HT-29 (cell line): ENCODE data around the gene ARL5A. TPM values are rescaled to one million over a fixed set of nuclear protein-coding genes. Genes with fewer than 3 reads are reported as not detected.
A peak's percentile ranks its signal among the peaks of the same experiment; 100 is the strongest.
"Not testable (repeated sequence)": the region's sequence is repeated elsewhere in the genome, so short reads cannot be mapped to it uniquely, and the experiment has no call there.

Experiments
- DNase-seq: peaks from one replicate; pipeline ENCODE4 v3.0.0-alpha.2; 2015; ENCODE audit warnings: low spot score
- total RNA-seq: library from RNA; depleted of rRNA; stranded (reverse); fragments of >200 nt; shearing (Covaris generic); gene quantifications from 2 replicates; pipeline ENCODE4 v1.2.3, GENCODE V29; 2014; rRNA removed

ARL5A gene, protein sequence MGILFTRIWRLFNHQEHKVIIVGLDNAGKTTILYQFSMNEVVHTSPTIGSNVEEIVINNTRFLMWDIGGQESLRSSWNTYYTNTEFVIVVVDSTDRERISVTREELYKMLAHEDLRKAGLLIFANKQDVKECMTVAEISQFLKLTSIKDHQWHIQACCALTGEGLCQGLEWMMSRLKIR
- total RNA-seq, result 82.0 and 125 TPM in 2 replicates

DNA sequence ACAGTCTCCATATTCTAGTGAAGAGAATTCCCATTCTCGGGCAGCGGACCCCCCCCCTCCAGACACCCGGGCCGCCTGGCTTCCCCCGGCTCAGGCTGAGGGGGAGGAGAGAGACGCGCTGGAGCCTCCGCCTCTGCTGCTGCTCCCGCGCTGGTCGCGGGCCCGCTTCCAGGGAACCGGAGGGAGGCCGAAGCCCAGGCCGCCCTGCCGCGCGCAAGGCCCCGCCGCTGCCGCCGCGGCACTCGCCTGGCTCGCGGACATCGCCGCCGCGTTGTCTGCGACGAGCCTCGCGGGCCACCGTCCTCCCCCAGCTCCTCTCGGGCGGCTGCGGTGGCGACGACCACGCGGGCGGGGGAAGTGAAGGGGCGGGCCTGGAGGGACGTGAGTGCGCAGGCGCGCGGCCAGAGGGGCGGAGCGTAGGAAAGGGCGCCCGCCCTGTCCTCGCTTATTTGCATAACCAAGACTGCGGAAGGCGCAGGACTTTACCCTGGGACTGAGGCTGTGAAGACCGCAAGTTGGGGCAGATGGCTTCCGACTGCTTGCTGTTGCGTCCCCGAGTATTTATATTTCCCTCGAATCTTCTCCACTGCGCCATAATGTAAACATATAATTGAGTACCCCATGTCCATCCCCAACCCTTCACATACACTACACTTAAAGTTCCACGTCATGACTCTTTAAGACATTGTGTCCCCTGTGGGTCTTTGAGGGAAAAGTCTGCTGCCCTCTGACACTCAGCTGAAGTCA lies at the start of gene ARL5A:
TSS of gene ARL5A (minus strand) at position 279 of the 747 bp plus-strand sequence. CDS start at position 34, 245 bp downstream.
- peak; percentile 93 for DNase-seq

DNA sequence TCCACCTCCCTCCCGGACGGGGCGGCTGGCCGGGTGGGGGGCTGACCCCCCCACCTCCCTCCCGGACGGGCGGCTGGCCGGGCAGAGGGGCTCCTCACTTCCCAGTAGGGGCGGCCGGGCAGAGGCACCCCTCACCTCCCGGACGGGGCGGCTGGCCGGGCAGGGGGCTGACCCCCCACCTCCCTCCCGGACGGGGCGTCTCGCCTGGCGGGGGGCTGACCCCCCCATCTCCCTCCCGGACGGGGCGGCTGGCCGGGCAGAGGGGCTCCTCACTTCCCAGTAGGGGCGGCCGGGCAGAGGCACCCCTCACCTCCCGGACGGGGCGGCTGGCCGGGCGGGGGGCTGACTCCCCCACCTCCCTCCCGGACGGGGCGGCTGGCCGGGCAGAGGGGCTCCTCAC lies 47.4 kb upstream of the ARL5A start:
- DNase-seq, result not testable (repeated sequence)

DNA sequence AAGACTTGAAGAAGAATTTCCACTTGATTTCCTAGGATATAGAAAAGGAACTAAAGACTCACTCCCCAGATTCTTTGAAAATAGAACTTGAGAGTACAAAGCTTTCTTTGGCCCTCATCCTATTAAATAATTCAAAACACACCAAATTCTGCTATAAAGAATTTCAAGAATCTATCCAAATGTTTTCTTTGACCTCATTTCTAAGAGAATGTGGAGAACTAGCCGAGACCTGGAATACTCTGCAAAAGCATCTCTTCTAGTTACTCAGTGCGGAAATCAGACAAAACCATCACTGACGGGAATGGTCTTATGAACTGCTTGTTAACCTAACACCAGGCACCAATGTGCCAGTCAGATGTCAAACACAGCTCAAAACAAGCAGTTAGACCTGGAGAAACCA lies 44.2 kb upstream of the ARL5A start:
- no peak for DNase-seq

DNA sequence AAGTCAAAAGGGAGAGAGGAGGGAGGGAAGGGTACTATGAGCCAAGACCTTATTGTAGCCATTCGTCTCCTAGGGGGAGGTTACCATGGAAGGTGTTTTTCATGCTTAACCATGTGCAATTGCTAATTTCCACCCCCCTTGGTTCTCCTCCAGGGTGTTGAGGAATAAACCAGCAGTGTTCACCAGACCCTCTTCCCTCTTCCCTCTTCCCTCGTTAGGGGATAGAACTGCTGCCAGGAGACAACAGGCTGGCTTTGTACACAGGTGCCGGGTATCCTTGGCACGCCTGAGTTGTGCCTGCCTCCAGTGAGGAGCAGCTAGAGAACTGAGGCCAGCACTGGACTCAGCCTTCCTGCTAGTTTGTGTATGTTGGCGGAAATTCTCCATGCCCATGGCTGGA lies 41.1 kb upstream of the ARL5A start:
- no peak for DNase-seq

DNA sequence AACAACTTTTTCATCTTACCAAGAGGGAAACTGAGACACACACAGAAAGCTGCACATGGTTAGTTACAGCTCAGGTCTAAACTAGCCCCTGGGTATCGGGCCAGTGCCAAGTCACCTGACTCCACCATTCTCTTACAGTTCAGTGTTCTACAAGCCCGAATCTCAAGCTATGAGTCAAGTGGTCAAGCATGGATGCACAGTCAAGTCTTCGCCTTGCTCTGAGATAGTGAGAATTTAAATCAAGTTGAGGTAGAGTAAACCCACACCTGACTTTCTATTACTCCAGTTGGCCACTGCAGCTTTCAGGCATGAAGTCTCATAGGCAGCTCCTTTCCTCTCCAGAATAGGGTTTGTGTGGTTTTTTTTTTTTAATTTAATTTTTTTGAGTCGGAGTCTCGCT lies 34.5 kb upstream of the ARL5A start:
- DNase-seq, result no peak

DNA sequence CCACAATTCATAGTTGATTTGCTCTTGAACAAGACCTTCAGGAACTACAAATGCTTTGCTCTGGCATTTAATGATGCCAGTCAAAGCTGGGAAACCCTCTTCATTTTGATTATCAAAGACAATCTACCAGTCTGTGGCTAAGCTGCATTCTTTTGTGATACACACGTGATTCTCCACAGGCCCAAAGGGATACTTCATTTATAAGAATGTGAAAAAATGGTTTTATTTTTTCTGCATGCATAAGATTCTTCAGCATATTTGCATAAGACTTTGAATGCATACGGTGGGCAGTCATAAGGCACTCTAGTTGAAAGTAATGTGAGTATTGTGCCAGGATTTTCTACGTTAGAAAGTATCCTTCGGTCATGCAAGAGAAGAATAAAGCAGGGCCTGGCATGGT lies 33.0 kb upstream of the ARL5A start:
- no peak for DNase-seq

DNA sequence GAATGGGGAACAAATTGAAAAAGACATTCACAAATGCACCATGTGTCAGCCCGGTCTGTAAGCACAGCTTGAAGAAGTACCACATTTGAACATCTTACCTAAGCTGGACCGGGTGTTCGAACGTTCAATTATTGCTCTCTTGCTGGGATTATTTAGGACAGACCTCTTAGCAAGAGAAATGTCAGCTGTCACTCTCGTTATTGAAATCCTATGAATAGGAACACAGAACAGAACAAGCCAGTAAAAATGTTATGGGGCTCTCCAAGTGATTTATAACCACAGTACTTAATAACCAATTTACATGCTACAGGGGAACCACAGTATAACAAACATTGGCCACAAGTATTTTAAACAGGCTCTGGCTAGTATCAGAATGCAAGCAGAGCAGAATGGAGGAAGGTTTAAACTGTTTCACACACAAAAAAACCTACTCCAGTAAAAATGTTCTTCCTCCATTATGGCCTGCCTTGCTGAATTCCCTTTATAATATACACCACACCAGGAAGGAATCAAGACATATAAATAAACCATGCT lies 32.5 kb upstream of the ARL5A start:
- DNase-seq, result no peak

DNA sequence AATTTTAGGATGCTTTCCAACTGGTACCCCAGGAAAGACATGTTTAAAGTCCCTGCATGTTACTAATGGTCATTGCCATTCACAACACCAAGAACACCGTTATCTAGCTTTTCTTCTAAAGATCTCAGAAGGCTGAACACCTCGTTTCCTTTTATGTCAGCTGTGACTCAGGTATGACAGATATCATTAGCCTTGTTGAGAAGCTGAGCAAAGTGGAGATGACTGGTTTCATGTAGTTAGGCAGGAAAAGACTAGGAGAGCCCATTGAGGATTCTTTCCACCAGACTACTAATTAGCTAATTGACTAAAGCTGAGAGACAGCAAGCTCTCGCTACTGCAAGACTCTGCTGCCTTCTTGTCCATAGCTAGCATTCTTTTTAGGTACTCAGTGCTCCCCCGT lies 32.0 kb upstream of the ARL5A start:
- DNase-seq, result no peak

DNA sequence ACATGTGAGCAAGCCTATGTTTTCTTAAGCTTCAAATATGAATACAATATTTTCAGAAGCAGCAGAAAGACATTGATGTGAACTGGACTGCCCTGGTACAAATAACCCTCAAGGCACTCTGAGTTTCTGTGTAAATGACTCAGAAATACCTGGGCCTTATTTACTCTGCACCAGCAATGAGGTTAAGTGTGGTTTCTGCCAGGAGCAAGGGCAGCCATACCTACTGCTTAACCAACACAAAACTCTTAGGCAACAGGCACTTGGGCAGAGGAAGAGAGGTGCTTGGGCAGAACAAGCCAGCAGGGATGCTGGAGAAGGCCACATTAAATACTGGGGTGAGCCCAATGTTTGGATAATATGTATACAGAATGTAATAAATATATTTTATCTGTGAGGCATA lies 29.4 kb upstream of the ARL5A start:
- DNase-seq, result no peak

DNA sequence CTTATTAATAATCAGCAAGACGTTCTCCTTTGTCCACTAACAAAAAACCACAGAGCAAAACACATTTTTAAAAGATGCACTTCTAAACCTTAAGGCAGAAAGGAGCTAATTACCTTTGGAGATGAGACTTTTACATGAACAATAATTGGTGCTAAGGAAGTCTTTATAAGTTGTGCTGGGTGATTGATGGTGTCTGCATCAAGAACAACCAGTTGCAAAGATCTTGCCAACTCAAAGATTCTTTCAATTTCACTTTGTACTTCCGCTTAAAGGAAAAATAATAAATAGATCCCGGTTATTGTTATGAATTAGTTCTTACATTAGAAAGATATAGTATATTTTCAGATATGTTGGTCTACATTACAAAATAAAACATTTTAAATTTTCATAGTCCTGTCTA lies 26.9 kb upstream of the ARL5A start:
- DNase-seq, result no peak

DNA sequence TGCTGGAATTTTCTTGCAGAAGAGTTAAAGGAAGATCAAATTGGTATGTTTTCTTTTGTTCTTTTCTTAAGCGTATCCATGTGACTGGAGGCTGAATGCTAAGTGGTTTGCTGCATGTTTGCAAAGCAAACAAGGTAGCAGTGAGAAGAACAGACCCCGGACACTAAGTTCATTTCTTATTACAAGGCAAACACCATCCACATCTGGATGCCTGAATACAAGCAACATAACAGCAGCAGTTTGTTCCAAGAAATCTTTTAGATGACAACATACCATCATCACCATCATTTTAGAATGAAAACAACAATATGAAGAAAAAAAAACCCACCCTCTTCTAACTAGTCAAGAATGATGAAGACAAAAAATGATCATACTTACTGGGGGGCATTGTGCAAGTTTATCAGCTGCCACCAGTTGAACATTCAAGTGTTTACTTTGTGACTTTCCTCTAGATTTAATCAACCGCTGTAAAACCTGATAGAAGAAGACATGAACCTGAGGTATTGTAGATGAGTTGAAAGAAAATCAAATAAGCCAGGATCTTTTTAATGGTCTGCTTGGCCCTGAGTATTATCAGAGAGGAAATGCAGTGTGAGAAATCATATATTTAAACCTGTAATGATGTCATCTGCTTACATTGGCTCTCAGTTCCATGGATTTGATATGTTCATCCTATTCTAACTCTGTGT lies 25.0 kb upstream of the ARL5A start:
- no peak for DNase-seq

DNA sequence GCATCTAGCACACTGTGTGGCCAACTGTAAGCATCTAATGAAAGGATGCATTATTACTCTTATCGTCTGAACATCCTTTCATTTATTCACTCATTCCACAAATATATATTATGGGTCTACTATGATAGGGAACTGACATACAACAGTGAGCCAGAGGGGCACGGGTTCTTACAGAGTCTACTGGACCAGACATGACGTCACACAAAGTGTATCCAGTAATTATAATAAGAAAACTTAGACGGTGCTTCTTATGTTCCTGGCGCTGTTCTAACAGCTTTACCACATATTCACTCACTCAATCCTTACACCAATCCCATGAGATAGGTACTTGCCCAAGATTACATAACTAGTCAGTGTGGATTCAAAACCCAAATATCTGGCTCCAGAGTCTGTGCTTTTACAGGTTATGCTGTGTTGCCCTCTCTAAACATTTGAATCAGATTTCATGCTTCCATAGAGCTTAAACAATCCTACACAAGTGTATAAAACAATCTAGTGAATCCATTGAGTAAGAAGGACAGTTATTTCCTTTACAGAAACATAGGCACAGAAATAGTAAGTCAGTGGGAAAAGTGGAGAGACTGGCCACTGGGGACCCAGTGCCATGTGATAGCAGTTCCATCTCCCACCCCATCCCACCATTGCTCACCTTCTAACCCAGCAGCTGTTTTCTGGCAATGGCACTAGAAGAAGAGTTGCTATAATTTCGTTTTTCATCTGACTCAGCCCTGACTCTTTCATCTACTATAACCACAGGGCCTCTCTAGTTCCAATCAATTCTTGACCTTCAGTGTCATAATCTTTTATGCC lies 24.2 kb upstream of the ARL5A start:
- no peak for DNase-seq

DNA sequence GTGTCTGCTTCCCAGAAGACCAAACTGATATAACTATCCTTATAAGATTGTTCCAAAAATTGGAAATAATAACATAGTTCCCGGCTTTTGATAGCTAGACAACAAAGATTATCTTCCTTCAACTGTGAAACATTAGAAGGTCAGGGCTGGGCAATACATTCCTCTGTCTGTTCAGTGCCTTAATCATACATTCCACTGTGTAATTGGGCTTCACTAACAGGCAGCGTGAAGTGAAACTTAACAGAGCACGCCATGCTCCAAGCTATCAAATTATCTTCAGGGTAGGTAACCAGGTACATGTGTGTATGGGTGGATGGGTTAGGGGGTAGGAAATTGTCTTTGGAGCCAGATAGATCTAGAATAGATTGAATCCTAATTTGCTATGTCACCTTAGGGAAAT lies 23.5 kb upstream of the ARL5A start:
- no peak for DNase-seq

DNA sequence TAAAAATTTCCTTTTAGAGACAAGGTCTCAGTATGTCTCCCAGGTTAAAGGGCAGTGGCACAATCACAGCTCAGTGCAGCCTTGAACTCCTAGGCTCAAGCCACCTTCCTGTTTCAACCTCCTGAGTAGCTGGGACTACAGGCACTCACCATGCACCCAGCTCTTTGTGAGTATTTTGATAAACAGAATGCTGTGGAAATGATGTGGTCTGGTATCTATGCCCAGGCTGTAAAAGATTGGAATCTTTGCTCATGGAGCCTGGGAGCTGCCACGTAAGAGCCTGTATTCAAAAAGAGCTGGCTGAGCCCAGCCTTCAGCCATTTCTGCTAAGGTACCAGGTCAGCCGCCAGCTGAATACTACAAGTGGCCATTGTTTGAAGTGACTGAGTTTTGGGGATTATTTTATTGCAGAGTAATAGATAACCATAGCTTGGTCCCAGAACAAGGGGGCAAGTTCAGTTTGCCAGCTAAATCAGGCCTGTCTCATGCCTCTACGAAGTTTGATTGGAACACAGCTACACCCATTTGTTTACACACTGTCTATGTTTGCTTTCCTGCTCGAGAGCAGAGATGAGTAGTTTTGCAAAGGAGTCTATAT lies 21.3 kb upstream of the ARL5A start:
- peak; percentile 14 for DNase-seq

DNA sequence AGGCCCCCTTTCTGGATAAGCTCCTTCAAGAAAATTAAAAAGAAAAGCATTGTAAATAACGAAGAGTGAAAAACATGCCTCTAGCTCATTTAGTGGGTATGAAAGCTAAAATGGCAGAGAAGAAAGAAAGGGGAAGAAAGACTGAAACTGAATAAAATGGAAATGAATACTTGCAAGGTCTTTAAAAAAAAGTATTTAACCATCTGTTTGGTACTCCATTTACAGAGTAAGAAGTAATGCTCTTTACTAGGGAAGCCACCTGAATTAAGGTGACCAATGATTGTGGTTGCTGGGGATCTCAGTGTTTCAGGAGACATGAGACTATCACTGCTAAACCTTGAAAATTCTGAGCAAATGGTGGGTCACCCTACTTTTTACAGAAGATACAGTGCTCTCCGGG lies 17.7 kb upstream of the ARL5A start:
- no peak for DNase-seq

DNA sequence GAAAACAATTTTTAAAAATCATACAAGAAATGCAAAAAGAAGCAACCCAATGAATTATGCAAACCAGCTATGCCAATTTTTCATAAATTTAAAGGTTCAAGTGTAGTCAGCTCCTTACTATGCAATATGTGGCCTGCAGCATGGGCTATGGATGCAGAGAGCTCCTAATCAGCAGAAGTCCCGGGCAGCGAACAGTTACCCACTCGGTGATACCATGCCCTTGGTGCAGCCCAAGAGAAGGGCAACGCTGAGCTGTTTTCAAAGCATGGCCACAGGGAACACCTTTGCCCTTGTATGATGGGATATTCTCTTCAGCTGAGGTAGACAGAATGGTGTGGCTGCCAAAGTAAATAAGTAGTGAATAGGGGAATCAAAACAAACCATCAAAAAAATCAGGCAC lies 17.3 kb upstream of the ARL5A start:
- no peak for DNase-seq

DNA sequence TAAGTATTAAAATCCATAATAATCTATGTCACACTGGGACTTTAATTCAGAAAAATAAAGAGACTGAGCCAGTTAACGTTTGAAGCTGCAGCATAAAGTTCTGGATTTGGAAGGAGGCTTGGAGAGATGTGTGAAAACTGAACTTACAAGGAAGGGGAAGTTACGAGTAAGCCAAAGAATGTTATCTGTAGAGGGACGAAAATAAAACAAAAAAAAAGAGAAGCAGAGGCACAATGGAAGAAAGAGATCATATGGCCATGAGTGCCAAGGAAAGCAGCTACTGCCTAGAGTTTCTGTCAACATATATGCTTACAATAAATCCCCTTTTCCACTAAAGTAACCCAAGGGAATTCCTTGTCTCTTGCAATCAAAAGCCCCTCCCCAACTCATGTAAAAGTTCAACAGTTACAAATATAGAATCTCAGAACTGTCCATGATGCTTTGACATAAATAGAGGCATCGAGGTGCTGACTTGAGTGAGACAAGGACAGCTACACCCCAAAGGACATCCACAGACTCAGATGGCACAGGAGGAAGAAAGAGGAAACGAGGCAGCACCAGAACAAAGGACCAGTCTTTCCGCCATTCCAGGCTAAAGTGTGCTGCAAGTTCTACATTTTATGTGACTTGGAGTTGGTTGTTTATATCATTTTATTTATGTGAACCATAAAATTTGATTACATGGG lies 16.1 kb upstream of the ARL5A start:
- DNase-seq, result no peak

DNA sequence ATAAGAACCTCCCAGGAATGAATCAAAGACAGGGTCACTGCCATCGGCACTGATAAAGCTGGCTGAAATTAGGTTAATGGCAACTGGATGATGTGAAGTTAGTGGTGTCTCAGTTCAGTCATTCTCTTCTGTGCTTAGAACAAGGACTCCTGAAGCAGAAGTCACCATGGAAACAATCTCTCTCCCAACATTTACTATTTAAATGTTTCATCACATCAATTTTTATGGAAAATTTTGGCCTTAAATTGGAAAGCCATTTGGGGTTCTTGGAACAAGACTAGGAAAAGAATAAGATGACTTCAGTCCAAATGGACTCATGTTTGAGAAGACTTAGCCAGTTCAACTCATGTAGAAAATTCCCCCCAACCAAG lies 15.5 kb upstream of the ARL5A start:
- no peak for DNase-seq

DNA sequence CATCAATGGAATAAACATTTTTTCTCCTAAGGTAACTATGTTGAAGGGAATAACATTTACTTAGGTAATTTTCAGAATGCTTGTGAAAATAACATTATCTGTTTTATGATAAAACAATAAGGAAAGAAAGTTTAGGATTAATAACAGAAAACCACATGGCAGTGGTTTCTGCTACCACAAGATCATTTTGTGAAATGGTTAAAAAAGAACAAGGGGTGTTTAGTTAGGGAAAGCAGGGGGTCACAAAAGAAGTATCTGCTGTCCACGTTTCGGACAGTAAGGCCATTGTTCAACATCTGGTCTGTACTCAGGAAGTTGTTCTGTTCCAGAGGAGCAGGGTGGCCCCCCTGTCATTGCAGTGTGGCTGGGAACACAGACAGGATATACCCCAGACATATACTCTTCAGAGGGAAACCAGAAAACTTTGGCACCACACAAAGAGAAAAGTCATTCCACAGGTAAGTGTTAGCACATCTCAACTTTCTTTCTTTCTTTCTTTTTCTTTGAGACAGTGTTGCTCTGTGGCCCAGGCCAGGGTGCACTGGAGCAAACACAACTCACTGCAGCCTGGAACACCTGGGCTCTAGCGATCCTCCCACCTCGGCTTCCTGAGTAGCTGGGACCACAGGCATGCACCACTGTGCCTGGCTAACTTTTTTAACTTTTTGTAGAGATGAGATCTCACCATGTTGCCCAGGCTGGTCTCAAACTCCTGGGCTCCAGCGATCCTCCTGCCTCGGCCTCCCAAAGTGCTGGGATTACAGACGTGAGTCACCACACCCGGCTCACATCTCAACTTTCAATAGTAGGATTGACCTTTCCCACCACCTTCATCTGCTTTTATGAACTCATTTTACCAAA lies 14.8 kb upstream of the ARL5A start:
- DNase-seq, result no peak

DNA sequence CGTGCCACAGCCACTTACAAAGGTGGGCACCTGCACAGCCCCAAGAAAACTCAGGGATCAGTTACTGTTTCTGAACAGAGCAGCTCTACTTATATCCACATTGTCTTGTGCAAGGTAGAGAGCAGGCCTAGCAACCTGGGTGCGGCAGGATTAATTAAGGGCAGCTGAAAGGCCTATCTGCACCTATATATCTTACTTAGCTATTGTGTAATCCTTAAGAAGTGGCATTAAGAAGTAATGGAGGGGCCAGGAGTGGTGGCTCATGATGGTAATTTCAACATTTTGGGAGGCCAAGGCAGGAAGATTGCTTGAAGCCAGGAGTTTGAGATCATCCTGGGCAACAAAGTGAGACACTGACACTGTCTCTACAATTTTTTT lies 12.8 kb upstream of the ARL5A start:
- DNase-seq, result no peak
